HEK293T (cell line): ENCODE results near the gene EGFLAM.

ENCODE experiments used
- CTCF ChIA-PET: fragments of 350-600 bp; formaldehyde crosslinking; extraction: SDS; loops from one replicate; lab custom pipeline; 2021; ENCODE audit warnings: antibody characterized with exemption, inconsistent platforms; lab: Yijun Ruan, JAX
- POLR2A ChIA-PET: fragments of 350-600 bp; formaldehyde crosslinking; extraction: SDS; loops from one replicate; lab custom pipeline; 2020; ENCODE audit warnings: antibody characterized with exemption, inconsistent platforms; lab: Yijun Ruan, JAX
- DNase-seq: peaks from one replicate; pipeline ENCODE4 v3.0.0; 2012; ENCODE audit warnings: mixed read lengths; ENCODE audit errors: extremely low spot score
- ARNT ChIP-seq: fragments of 450-650 bp; IDR thresholded peaks from 2 replicates; pipeline ENCODE4 v1.6.1; 2017; ENCODE audit warnings: mild to moderate bottlenecking
- BHLHE40 ChIP-seq: fragments of 450-650 bp; IDR thresholded peaks from 2 replicates; pipeline ENCODE4 v1.6.1; 2016; ENCODE audit warnings: mild to moderate bottlenecking, moderate library complexity, borderline replicate concordance
- CTBP1 ChIP-seq: fragments of 450-650 bp; IDR thresholded peaks from 2 replicates; pipeline ENCODE4 v1.6.1; 2016; ENCODE audit warnings: borderline replicate concordance
- ELF4 ChIP-seq: fragments of 450-650 bp; IDR thresholded peaks from 2 replicates; pipeline ENCODE4 v1.6.1; 2017; ENCODE audit warnings: antibody characterized with exemption
- FOXA1 ChIP-seq: fragments of 450-650 bp; IDR thresholded peaks from 2 replicates; pipeline ENCODE4 v1.6.1; 2016; ENCODE audit warnings: mild to moderate bottlenecking
- FOXK2 ChIP-seq: fragments of 450-650 bp; IDR thresholded peaks from 2 replicates; pipeline ENCODE4 v1.6.1; 2016; ENCODE audit warnings: mild to moderate bottlenecking
- FOXM1 ChIP-seq: fragments of 450-650 bp; IDR thresholded peaks from 2 replicates; pipeline ENCODE4 v1.6.1; 2017; ENCODE audit warnings: mild to moderate bottlenecking, borderline replicate concordance
- HDGF ChIP-seq: fragments of 450-650 bp; IDR thresholded peaks from 2 replicates; pipeline ENCODE4 v1.6.1; 2017; ENCODE audit warnings: antibody characterized with exemption, borderline replicate concordance
- L3MBTL2 ChIP-seq: fragments of 450-650 bp; conservative IDR thresholded peaks from 2 replicates; pipeline ENCODE4 v1.6.1; 2016; ENCODE audit warnings: mild to moderate bottlenecking
- LEF1 ChIP-seq: fragments of 450-650 bp; IDR thresholded peaks from 2 replicates; pipeline ENCODE4 v1.6.1; 2017; ENCODE audit warnings: mild to moderate bottlenecking, borderline replicate concordance
- NFRKB ChIP-seq: fragments of 450-650 bp; IDR thresholded peaks from 2 replicates; pipeline ENCODE4 v1.6.1; 2016; ENCODE audit warnings: mild to moderate bottlenecking, moderate library complexity
- PKNOX1 ChIP-seq: fragments of 450-650 bp; IDR thresholded peaks from 2 replicates; pipeline ENCODE4 v1.6.1; 2016
- SP1 ChIP-seq: fragments of 450-650 bp; IDR thresholded peaks from 2 replicates; pipeline ENCODE4 v1.6.1; 2017
- SUZ12 ChIP-seq: fragments of 450-650 bp; IDR thresholded peaks from 2 replicates; pipeline ENCODE4 v1.6.1; 2016; ENCODE audit warnings: mild to moderate bottlenecking
- TARDBP ChIP-seq: fragments of 450-650 bp; IDR thresholded peaks from 2 replicates; pipeline ENCODE4 v1.6.1; 2016
- ZNF384 ChIP-seq: fragments of 450-650 bp; IDR thresholded peaks from 2 replicates; pipeline ENCODE4 v1.6.1; 2016

The EGFLAM gene

GRCh38 chr5:38468978-38469706 lies 210.8 kb downstream of the EGFLAM start:
- ChIA-PET POLR2A (no interaction called here), CTCF (no interaction called here)
- no peak for TF ChIP-seq SP1
- no peak for TF ChIP-seq CTBP1
- no peak for TF ChIP-seq NFRKB
- TF ChIP-seq BHLHE40, result no peak
- no peak for TF ChIP-seq FOXM1
- no peak for TF ChIP-seq L3MBTL2
- no peak for TF ChIP-seq ZNF384
- TF ChIP-seq LEF1, result no peak
- TF ChIP-seq HDGF, result no peak
- DNase-seq, result no peak

GRCh38 chr5:38469707-38470267 lies 211.4 kb downstream of the EGFLAM start:
- POLR2A ChIA-PET, result no interaction called here
- CTCF ChIA-PET, result no interaction called here
- DNase-seq, result no peak

GRCh38 chr5:38471709-38472108 lies 213.3 kb downstream of the EGFLAM start:
- ChIA-PET CTCF (no interaction called here), POLR2A (no interaction called here)
- no peak for DNase-seq
- TF ChIP-seq FOXK2, result no peak
- TF ChIP-seq SUZ12, result no peak
- TF ChIP-seq ZNF384, result no peak
- TF ChIP-seq HDGF, result no peak

More at GRCh38 chr5:38469707-38470267, 211.4 kb downstream of the EGFLAM start:
- TF ChIP-seq BHLHE40 (no peak), NFRKB (no peak), SP1 (no peak), HDGF (no peak), CTBP1 (no peak), SUZ12 (no peak), LEF1 (no peak), FOXM1 (no peak), FOXA1 (no peak), ELF4 (no peak), TARDBP (no peak), FOXK2 (no peak), ARNT (no peak)

GRCh38 chr5:38472541-38472940 lies 214.2 kb downstream of the EGFLAM start:
- POLR2A ChIA-PET, result no interaction called here
- no peak for TF ChIP-seq FOXA1
- no peak for TF ChIP-seq CTBP1
- TF ChIP-seq ARNT, result no peak
- TF ChIP-seq BHLHE40, result no peak
- no peak for TF ChIP-seq FOXK2
- TF ChIP-seq LEF1, result no peak
- no peak for TF ChIP-seq FOXM1
- TF ChIP-seq SUZ12, result no peak
- TF ChIP-seq ELF4, result no peak
- no peak for TF ChIP-seq ZNF384
- no peak for DNase-seq
- CTCF ChIA-PET, result interaction anchor here (1.1 kb wide), 1 partner anchor 31 kb away, joined by 3 read pairs; no protein-coding TSS in a partner anchor

GRCh38 chr5:38473008-38473407 lies 214.6 kb downstream of the EGFLAM start:
- ChIA-PET CTCF (interaction anchor here (1.1 kb wide), 1 partner anchor 31 kb away, joined by 3 read pairs; no protein-coding TSS in a partner anchor), POLR2A (no interaction called here)
- TF ChIP-seq FOXA1, result no peak
- TF ChIP-seq SP1, result no peak
- no peak for TF ChIP-seq NFRKB
- TF ChIP-seq CTBP1, result no peak
- no peak for TF ChIP-seq FOXK2
- no peak for TF ChIP-seq ARNT
- no peak for TF ChIP-seq PKNOX1
- TF ChIP-seq HDGF, result no peak
- TF ChIP-seq ZNF384, result no peak
- TF ChIP-seq TARDBP, result no peak
- no peak for DNase-seq

- POLR2A ChIA-PET, result no interaction called here
- DNase-seq, result no peak
- CTCF ChIA-PET, result interaction anchor here (1.3 kb wide), 1 partner anchor 37 kb away, joined by 4 read pairs; no protein-coding TSS in a partner anchor
- TF ChIP-seq L3MBTL2, result no peak
- no peak for TF ChIP-seq ARNT
- no peak for TF ChIP-seq FOXK2
- TF ChIP-seq TARDBP, result no peak
Observed at GRCh38 chr5:38478166-38478565, 219.8 kb downstream of the EGFLAM start.

GRCh38 chr5:38478878-38479277 lies 220.5 kb downstream of the EGFLAM start:
- ChIA-PET CTCF (interaction anchor here (1.4 kb wide), 1 partner anchor 37 kb away, joined by 4 read pairs; no protein-coding TSS in a partner anchor), POLR2A (interaction anchor here (1.3 kb wide), 1 partner anchor 13 kb away, joined by 4 read pairs; no protein-coding TSS in a partner anchor)
- no peak for DNase-seq
- TF ChIP-seq SP1 (no peak), BHLHE40 (no peak), ZNF384 (no peak), PKNOX1 (no peak), LEF1 (no peak), FOXM1 (no peak), L3MBTL2 (no peak), HDGF (no peak)
